GM13976 (cell line): ENCODE measurements around the gene SMIM10L2A.

Experiments
- DNase-seq: peaks from one replicate; pipeline ENCODE4 v3.0.0; 2012; ENCODE audit warnings: low spot score
- in situ Hi-C: fragments of 300-500 bp; cut with MboI; formaldehyde crosslinking; loops from one replicate; pipeline ENCODE4 v1.12.0; 2022; ENCODE audit warnings: low sequenced_read_pairs, mixed read lengths, inconsistent platforms; ENCODE audit not compliant: unreplicated experiment
- TF ChIP-seq, protein P1 (sequence below): IDR thresholded peaks from 2 replicates; pipeline ENCODE4 v1.5.1; 2012; ENCODE audit warnings: borderline replicate concordance, mild to moderate bottlenecking; ENCODE audit not compliant: insufficient read depth; ENCODE audit errors: extremely low read depth, missing control alignments, control extremely low read depth

SMIM10L2A gene

GRCh38 chrX:135389243-135389642, 32.5 kb upstream of the SMIM10L2A start:
- no peak for DNase-seq
- in situ Hi-C loops = no loop called here
- TF ChIP-seq, protein P1, sequence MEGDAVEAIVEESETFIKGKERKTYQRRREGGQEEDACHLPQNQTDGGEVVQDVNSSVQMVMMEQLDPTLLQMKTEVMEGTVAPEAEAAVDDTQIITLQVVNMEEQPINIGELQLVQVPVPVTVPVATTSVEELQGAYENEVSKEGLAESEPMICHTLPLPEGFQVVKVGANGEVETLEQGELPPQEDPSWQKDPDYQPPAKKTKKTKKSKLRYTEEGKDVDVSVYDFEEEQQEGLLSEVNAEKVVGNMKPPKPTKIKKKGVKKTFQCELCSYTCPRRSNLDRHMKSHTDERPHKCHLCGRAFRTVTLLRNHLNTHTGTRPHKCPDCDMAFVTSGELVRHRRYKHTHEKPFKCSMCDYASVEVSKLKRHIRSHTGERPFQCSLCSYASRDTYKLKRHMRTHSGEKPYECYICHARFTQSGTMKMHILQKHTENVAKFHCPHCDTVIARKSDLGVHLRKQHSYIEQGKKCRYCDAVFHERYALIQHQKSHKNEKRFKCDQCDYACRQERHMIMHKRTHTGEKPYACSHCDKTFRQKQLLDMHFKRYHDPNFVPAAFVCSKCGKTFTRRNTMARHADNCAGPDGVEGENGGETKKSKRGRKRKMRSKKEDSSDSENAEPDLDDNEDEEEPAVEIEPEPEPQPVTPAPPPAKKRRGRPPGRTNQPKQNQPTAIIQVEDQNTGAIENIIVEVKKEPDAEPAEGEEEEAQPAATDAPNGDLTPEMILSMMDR = no peak

DNA sequence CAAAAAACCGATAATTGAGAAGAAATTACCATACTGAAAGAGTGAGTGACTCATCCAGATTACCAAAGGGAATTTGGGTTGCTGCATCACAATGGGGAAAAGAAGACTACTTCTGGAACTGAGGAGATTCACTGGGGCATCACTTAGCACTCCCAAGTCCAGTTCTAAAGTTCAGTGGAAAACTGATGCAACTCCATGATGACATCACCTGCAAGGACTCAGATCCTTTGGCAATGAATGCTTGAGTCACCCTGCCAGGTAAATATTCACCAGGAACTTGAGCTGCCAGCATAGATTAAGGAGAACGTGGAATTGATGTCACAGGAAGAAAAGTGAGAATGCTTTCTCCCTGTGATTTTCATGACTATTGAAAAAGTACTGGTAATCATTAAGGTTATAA, 32.0 kb upstream of the SMIM10L2A start:
- no peak for DNase-seq
- TF ChIP-seq, protein P1 = no peak
- in situ Hi-C loops = no loop called here

- TF ChIP-seq, protein P1 = no peak
- in situ Hi-C loops = no loop called here
- DNase-seq = no peak
These were observed 30.0 kb upstream of the SMIM10L2A start for GRCh38 chrX:135391734-135392133.

- in situ Hi-C loops = no loop called here
- TF ChIP-seq, protein P1 = no peak
- DNase-seq = no peak
These were observed 28.7 kb upstream of the SMIM10L2A start for GRCh38 chrX:135393051-135393450.

DNA sequence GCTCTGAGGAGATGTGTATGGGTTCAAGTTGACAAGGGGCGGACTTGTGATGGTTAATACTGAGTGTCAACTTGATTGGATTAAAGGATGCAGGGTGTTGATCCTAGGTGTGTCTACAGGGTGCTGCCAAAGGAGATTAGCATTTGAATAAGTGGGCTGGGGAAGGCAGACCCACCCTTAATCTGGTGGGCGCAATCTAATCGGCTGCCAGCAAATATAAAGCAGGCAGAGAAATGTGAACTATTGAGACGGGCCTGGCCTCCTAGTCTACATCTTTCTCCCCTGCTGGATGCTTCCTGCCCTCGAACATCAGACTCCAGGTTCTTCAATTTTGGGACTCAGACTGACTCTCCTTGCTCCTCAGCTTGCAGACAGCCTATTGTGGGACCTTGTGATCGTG, 26.7 kb upstream of the SMIM10L2A start:
- TF ChIP-seq, protein P1 = no peak

GRCh38 chrX:135396109-135396508, 25.6 kb upstream of the SMIM10L2A start:
- no peak for DNase-seq
- in situ Hi-C loops = no loop called here
- TF ChIP-seq, protein P1 = no peak

More for the DNA sequence above, 26.7 kb upstream of the SMIM10L2A start:
- in situ Hi-C loops = no loop called here
- DNase-seq = no peak

DNA sequence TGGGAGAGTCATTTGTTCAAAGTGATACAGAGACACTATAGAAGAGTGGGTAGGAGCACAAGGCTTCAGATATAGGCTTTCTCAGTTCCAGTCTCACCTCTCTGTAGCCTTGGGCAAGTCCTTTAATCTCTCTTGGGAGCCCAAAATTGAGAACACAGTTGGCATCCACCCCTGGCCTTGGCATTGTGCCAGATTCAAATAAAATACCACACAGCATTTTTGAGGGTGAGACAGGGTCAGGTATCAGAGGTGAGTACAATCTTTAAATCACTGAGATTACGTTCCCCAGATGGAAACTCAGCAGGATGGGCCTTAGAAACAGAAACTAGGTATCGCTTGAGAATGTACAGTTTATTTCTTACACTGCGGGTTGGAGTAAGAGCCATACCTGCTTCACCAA, 25.2 kb upstream of the SMIM10L2A start:
- in situ Hi-C loops = no loop called here
- TF ChIP-seq, protein P1 = no peak
- DNase-seq = no peak
